ENCODE data around the gene ABI1. TPM values are rescaled to one million over a fixed set of nuclear protein-coding genes. Genes with fewer than 3 reads are reported as not detected.
A peak's percentile ranks its signal among the peaks of the same experiment; 100 is the strongest.

The ABI1 gene
- total and polyA plus RNA-seq, 2 donors (not counting 1 experiment from before 2014, with no cell fraction given) = 37.8 to 80.5 TPM

GRCh38 chr10:26890956-26891355 lies 30.2 kb upstream of the ABI1 start:
- CTCF ChIA-PET = interaction anchor here (0.7 to 0.9 kb wide), 2 partner anchors 9 to 724 kb away, joined by 3 read pairs; no protein-coding TSS in a partner anchor
- 72% methylated on average over 4 of the region's 5 CpGs for whole genome bisulfite sequencing (ENCODE audit: insufficient coverage)
- H3K9me3 Mint-ChIP-seq (ENCODE audit: insufficient read depth) = no peaks in the 10 kb centered on the region

More at GRCh38 chr10:26890956-26891355, 30.2 kb upstream of the ABI1 start:
- H3K27me3 ChIP-seq (replicated peaks in 1 of 4; ENCODE audit: control extremely low read depth in 1 of 4, control insufficient read depth in 3 of 4, insufficient read depth in 4 of 4, low read length in 3 of 4) = no peaks in the 10 kb centered on the region
- Mint-ChIP-seq H3K27me3 (peaks cover 7% of the 10 kb centered on the region), H3K4me1 (peaks cover 9% of the 10 kb centered on the region), H3K27ac (no peak overlapping the region), H3K4me3 (peak overlapping the region; percentile 7)
- no peak overlapping the region for H2AFZ ChIP-seq (ENCODE audit: insufficient read depth, low read depth, low read length, poor library complexity, severe bottlenecking)
- H3K9ac ChIP-seq (ENCODE audit: low read length) = no peak overlapping the region
- no peak overlapping the region for H3K27ac ChIP-seq (ENCODE audit: low read length in 2 of 2)
- H3K4me1 ChIP-seq (ENCODE audit: control insufficient read depth in 2 of 2, insufficient read depth in 2 of 2, low read length in 2 of 2) = peaks cover 0 to 10% of the 10 kb centered on the region in 2 donors
- no peak overlapping the region for H3K4me2 ChIP-seq (replicated peaks; ENCODE audit: low read depth, low read length, poor library complexity, severe bottlenecking)
- H3K9me3 ChIP-seq (ENCODE audit: control extremely low read depth in 1 of 3, control insufficient read depth in 2 of 3, insufficient read depth in 1 of 3, low read length in 2 of 3) = peaks cover 0 to 6% (median 0%) of the 10 kb centered on the region in 3 donors
- peak; percentile 42 for DNase-seq
- H3K36me3 ChIP-seq (replicated peaks in 1 of 2; ENCODE audit: control extremely low read depth in 1 of 2, control insufficient read depth in 1 of 2, extremely low read depth in 1 of 2, insufficient read depth in 2 of 2, low read length in 1 of 2) = no peaks in the 10 kb centered on the region
- no peaks in the 10 kb centered on the region for H3K79me2 ChIP-seq (ENCODE audit: control insufficient read depth, insufficient read depth, low read length)
- H3K4me3 ChIP-seq (ENCODE audit: control extremely low read depth in 1 of 5, extremely low read depth in 1 of 5, insufficient read depth in 1 of 5, low read depth in 2 of 5, low read length in 4 of 5) = no peak overlapping the region
- no peak for TF ChIP-seq EZH2 (IDR thresholded peaks at IDR 0.05; ENCODE audit: borderline replicate concordance, insufficient read depth, low read depth, low read length, poor library complexity, severe bottlenecking)
- peak; percentile 37 for TF ChIP-seq CTCF (IDR thresholded peaks at IDR 0.05)
- intact Hi-C loops (cut with micrococcal nuclease) = loop anchor here (5.0 kb wide), 1 partner anchor 466 kb away; no protein-coding TSS in a partner anchor
- POLR2A ChIA-PET = no interaction called here
- ATAC-seq (ENCODE audit: low read depth) = no peak
- H4K20me1 ChIP-seq (ENCODE audit: control insufficient read depth, insufficient read depth, low read length, poor library complexity, severe bottlenecking) = no peaks in the 10 kb centered on the region

All from B cell (primary cell).